GM19035 (cell line): ENCODE measurements around the gene RAD9A.
A peak's percentile ranks its signal among the peaks of the same experiment; 100 is the strongest.

Source experiments
- ATAC-seq: cut with Tn5 transposase; IDR thresholded peaks from one replicate; pipeline ENCODE4 v1.9.1; 2021; ENCODE audit not compliant: unreplicated experiment

The RAD9A gene

GRCh38 chr11:67391304-67392182 is at the start of gene RAD9A:
TSS of gene RAD9A (plus strand) at chr11:67391986. CDS start at chr11:67392045, 59 bp downstream.
- ATAC-seq, result peak; percentile 64

- no peak for ATAC-seq
Observed at GRCh38 chr11:67344264-67344663, 47.5 kb upstream of the RAD9A start.

- no peak for ATAC-seq
Observed at GRCh38 chr11:67345247-67345919, 46.4 kb upstream of the RAD9A start.

- ATAC-seq, result no peak
Observed at GRCh38 chr11:67345920-67346819, 45.6 kb upstream of the RAD9A start.

GRCh38 chr11:67347964-67348749 is 43.6 kb upstream of the RAD9A start:
- ATAC-seq, result no peak

GRCh38 chr11:67349036-67349435 is 42.8 kb upstream of the RAD9A start:
- no peak for ATAC-seq

GRCh38 chr11:67349457-67349856 is 42.3 kb upstream of the RAD9A start:
- no peak for ATAC-seq

- ATAC-seq, result no peak
Observed at GRCh38 chr11:67349928-67350465, 41.8 kb upstream of the RAD9A start.

- no peak for ATAC-seq
Observed at GRCh38 chr11:67351275-67352005, 40.3 kb upstream of the RAD9A start.

GRCh38 chr11:67352546-67353316 is 39.1 kb upstream of the RAD9A start:
- ATAC-seq, result peak; percentile 19

- peak; percentile 86 for ATAC-seq
Observed at GRCh38 chr11:67353317-67354074, 38.3 kb upstream of the RAD9A start, which contains the start of gene POLD4. TSS of gene POLD4 (minus strand) at chr11:67353546. CDS start at chr11:67353399, 147 bp downstream.

- no peak for ATAC-seq
Observed at GRCh38 chr11:67354075-67355022, 37.4 kb upstream of the RAD9A start.

- no peak for ATAC-seq
Observed at GRCh38 chr11:67355023-67355793, 36.6 kb upstream of the RAD9A start.

GRCh38 chr11:67355794-67356386 is 35.9 kb upstream of the RAD9A start:
- no peak for ATAC-seq

GRCh38 chr11:67356387-67356863 is 35.4 kb upstream of the RAD9A start:
- no peak for ATAC-seq
